GM12892 (cell line): Measurements from ENCODE around the gene PTGS1.

Experiments
- DNase-seq: peaks from one replicate; pipeline ENCODE4 v3.0.0; 2011; ENCODE audit not compliant: insufficient read length
- FAIRE-seq: peaks from 2 replicates; lab custom pipeline; 2011; peaks lifted over from hg19 to GRCh38; lab: Jason Lieb, UNC
- POLR2A ChIP-seq: IDR thresholded peaks from 2 replicates; pipeline ENCODE4 v1.6.1; 2011; ENCODE audit warnings: low read depth, low read length, control low read depth
- POLR2AphosphoS5 ChIP-seq: IDR thresholded peaks from 2 replicates; pipeline ENCODE4 v1.6.1; 2011; ENCODE audit warnings: low read depth, low read length, control low read depth
- TAF1 ChIP-seq: IDR thresholded peaks from 2 replicates; pipeline ENCODE4 v1.6.1; 2011; ENCODE audit warnings: low read depth, mild to moderate bottlenecking, control low read depth, low read length, borderline replicate concordance

PTGS1 gene

GRCh38 chr9:122336189-122336588 is 34.6 kb upstream of the PTGS1 start:
- TF ChIP-seq POLR2A = no peak
- no peak for TF ChIP-seq TAF1
- TF ChIP-seq POLR2AphosphoS5 = no peak
- FAIRE-seq = no peak
- DNase-seq = no peak

- TF ChIP-seq TAF1 = no peak
- no peak for TF ChIP-seq POLR2A
- TF ChIP-seq POLR2AphosphoS5 = no peak
- DNase-seq (no peak), FAIRE-seq (no peak)
Observed at GRCh38 chr9:122336866-122337555, 33.8 kb upstream of the PTGS1 start.

- TF ChIP-seq POLR2A = no peak
- no peak for DNase-seq
- FAIRE-seq = no peak
Observed at GRCh38 chr9:122337556-122337929, 33.3 kb upstream of the PTGS1 start.

GRCh38 chr9:122338536-122338935 is 32.3 kb upstream of the PTGS1 start:
- DNase-seq = no peak
- no peak for FAIRE-seq
- TF ChIP-seq POLR2AphosphoS5 (no peak), TAF1 (no peak), POLR2A (no peak)

- DNase-seq (no peak), FAIRE-seq (no peak)
- TF ChIP-seq TAF1 = no peak
- TF ChIP-seq POLR2A = no peak
- no peak for TF ChIP-seq POLR2AphosphoS5
Observed at GRCh38 chr9:122338994-122339393, 31.8 kb upstream of the PTGS1 start.

GRCh38 chr9:122339579-122339978 is 31.2 kb upstream of the PTGS1 start:
- FAIRE-seq = no peak
- DNase-seq = no peak
- no peak for TF ChIP-seq POLR2A
- no peak for TF ChIP-seq TAF1
- no peak for TF ChIP-seq POLR2AphosphoS5

GRCh38 chr9:122340161-122340560 is 30.7 kb upstream of the PTGS1 start:
- DNase-seq (no peak), FAIRE-seq (no peak)
- no peak for TF ChIP-seq POLR2A

- TF ChIP-seq TAF1 (no peak), POLR2AphosphoS5 (no peak), POLR2A (no peak)
- DNase-seq (no peak), FAIRE-seq (no peak)
Observed at GRCh38 chr9:122342323-122343050, 28.3 kb upstream of the PTGS1 start.

GRCh38 chr9:122346478-122347347 is 24.1 kb upstream of the PTGS1 start:
- peak; percentile 39 for DNase-seq
- no peak for FAIRE-seq
- TF ChIP-seq POLR2A = no peak
- no peak for TF ChIP-seq POLR2AphosphoS5
- TF ChIP-seq TAF1 = no peak

- TF ChIP-seq POLR2A = no peak
- TF ChIP-seq TAF1 = no peak
- TF ChIP-seq POLR2AphosphoS5 = no peak
- FAIRE-seq (no peak), DNase-seq (no peak)
Observed at GRCh38 chr9:122347348-122348287, 23.2 kb upstream of the PTGS1 start.
